SU-DHL-6 (cell line): Measurements from ENCODE around the gene SAXO1.

Experiments used
- H2AFZ ChIP-seq: fragments of 200-600 bp; sonication (generic); 2 replicates; pipeline ENCODE4 v1.6.1; 2014; ENCODE audit warnings: low read depth, mild to moderate bottlenecking, moderate library complexity, mixed read lengths, antibody characterized with exemption, low read length; ENCODE audit not compliant: severe bottlenecking
- H3F3A ChIP-seq: fragments of 200-600 bp; shearing (Covaris generic); 2 replicates; pipeline ENCODE4 v1.6.0; 2016; ENCODE audit warnings: antibody characterized with exemption, mild to moderate bottlenecking; ENCODE audit not compliant: insufficient read depth
- H3K27ac ChIP-seq: fragments of 200-600 bp; sonication (generic); 2 replicates; pipeline ENCODE4 v1.5.1; 2016; ENCODE audit warnings: low read depth, mild to moderate bottlenecking, low read length, moderate library complexity, mixed read lengths
- H3K27me3 ChIP-seq: fragments of 200-600 bp; sonication (generic), shearing (Covaris generic); 2 replicates; pipeline ENCODE4 v1.6.0; 2014; ENCODE audit warnings: mild to moderate bottlenecking, low read length
- H3K36me3 ChIP-seq: fragments of 200-600 bp; sonication (generic); 2 replicates; pipeline ENCODE4 v1.6.1; 2014; ENCODE audit warnings: mild to moderate bottlenecking, low read length, mixed read lengths
- H3K4me2 ChIP-seq: fragments of 300-600, 200-600 bp; shearing (Covaris generic), sonication (generic); 2 replicates; pipeline ENCODE4 v1.6.0; 2014; ENCODE audit warnings: low read length, low read depth, mild to moderate bottlenecking; ENCODE audit not compliant: poor library complexity, severe bottlenecking
- H3K4me3 ChIP-seq: fragments of 200-600 bp; sonication (generic); 2 replicates; pipeline ENCODE4 v1.5.1; 2014; ENCODE audit warnings: antibody characterized with exemption, low read length, mild to moderate bottlenecking, mixed read lengths; ENCODE audit not compliant: insufficient read depth, poor library complexity, severe bottlenecking
- H3K79me2 ChIP-seq: fragments of 200-600 bp; sonication (generic); 2 replicates; pipeline ENCODE4 v1.6.1; 2014; ENCODE audit warnings: mild to moderate bottlenecking, low read length, moderate library complexity; ENCODE audit not compliant: insufficient read depth
- H3K9ac ChIP-seq: fragments of 200-600 bp; sonication (generic); 2 replicates; pipeline ENCODE4 v1.7.0; 2014; ENCODE audit warnings: mild to moderate bottlenecking, low read length
- H3K9me2 ChIP-seq: fragments of 200-600 bp; sonication (generic); replicated peaks from 2 replicates; pipeline ENCODE4 v1.6.1; 2014; ENCODE audit warnings: low read length; ENCODE audit not compliant: insufficient read depth
- H3K9me3 ChIP-seq: fragments of 200-600 bp; sonication (generic); 2 replicates; pipeline ENCODE4 v1.6.1; 2014; ENCODE audit warnings: low read length, mixed read lengths; ENCODE audit not compliant: insufficient read depth
- H4K20me1 ChIP-seq: fragments of 200-600 bp; sonication (generic); 2 replicates; pipeline ENCODE4 v1.6.1; 2014; ENCODE audit warnings: low read depth, mild to moderate bottlenecking, antibody characterized with exemption, low read length, moderate library complexity, mixed read lengths
- CTCF ChIP-seq: fragments of 200-600 bp; sonication (generic); IDR thresholded peaks from one replicate; pipeline ENCODE4 v1.5.1; 2017; ENCODE audit warnings: antibody characterized with exemption, mild to moderate bottlenecking, low read length, moderate library complexity; ENCODE audit not compliant: insufficient read depth, poor library complexity, severe bottlenecking
- EZH2phosphoT487 ChIP-seq: fragments of 200-600 bp; sonication (generic), shearing (Covaris generic); conservative IDR thresholded peaks from 2 replicates; pipeline ENCODE4 v1.6.1; 2018; ENCODE audit warnings: mild to moderate bottlenecking, antibody characterized with exemption, low read length, moderate library complexity, mixed read lengths

The SAXO1 gene

GRCh38 chr9:18923671-18924430 is 109.2 kb downstream of the SAXO1 start:
- H4K20me1 ChIP-seq = no peaks in the 10 kb centered on the region
- no peak overlapping the region for H2AFZ ChIP-seq
- no peaks in the 10 kb centered on the region for H3K9me2 ChIP-seq
- H3K4me3 ChIP-seq = no peak overlapping the region
- no peaks in the 10 kb centered on the region for H3F3A ChIP-seq
- no peaks in the 10 kb centered on the region for H3K36me3 ChIP-seq
- no peaks in the 10 kb centered on the region for H3K9me3 ChIP-seq
- H3K79me2 ChIP-seq = no peaks in the 10 kb centered on the region
- TF ChIP-seq EZH2phosphoT487 (no peak), CTCF (no peak)
- 0 out of 2 replicates have a peak, but pooled peaks cover 5% of the 10 kb centered on the region for H3K27me3 ChIP-seq
- no peak overlapping the region for H3K27ac ChIP-seq
- H3K9ac ChIP-seq = no peak overlapping the region
- no peak overlapping the region for H3K4me2 ChIP-seq

- no peaks in the 10 kb centered on the region for H3K36me3 ChIP-seq
- no peak for TF ChIP-seq CTCF
- TF ChIP-seq EZH2phosphoT487 = no peak
Observed at GRCh38 chr9:18923167-18923566, 109.8 kb downstream of the SAXO1 start.

GRCh38 chr9:18922161-18922885 is 110.7 kb downstream of the SAXO1 start:
- H3K4me3 ChIP-seq = no peak overlapping the region
- H3K9me3 ChIP-seq = no peaks in the 10 kb centered on the region
- 0 out of 2 replicates have a peak, but pooled peaks cover 5% of the 10 kb centered on the region for H3K27me3 ChIP-seq
- no peaks in the 10 kb centered on the region for H3K79me2 ChIP-seq
- H3K4me2 ChIP-seq = no peak overlapping the region
- no peaks in the 10 kb centered on the region for H3K9me2 ChIP-seq
- H3K36me3 ChIP-seq = no peaks in the 10 kb centered on the region
- H3K27ac ChIP-seq = no peak overlapping the region
- no peak overlapping the region for H3K9ac ChIP-seq
- TF ChIP-seq CTCF = no peak
- no peak for TF ChIP-seq EZH2phosphoT487
- no peak overlapping the region for H2AFZ ChIP-seq
- H3F3A ChIP-seq = no peaks in the 10 kb centered on the region
- no peaks in the 10 kb centered on the region for H4K20me1 ChIP-seq

More at GRCh38 chr9:18923167-18923566, 109.8 kb downstream of the SAXO1 start:
- no peak overlapping the region for H3K9ac ChIP-seq
- H3K4me2 ChIP-seq = no peak overlapping the region
- H3K4me3 ChIP-seq = no peak overlapping the region
- H3F3A ChIP-seq = no peaks in the 10 kb centered on the region
- 0 out of 2 replicates have a peak, but pooled peaks cover 5% of the 10 kb centered on the region for H3K27me3 ChIP-seq
- no peak overlapping the region for H3K27ac ChIP-seq
- H4K20me1 ChIP-seq = no peaks in the 10 kb centered on the region
- H3K79me2 ChIP-seq = no peaks in the 10 kb centered on the region
- H3K9me2 ChIP-seq = no peaks in the 10 kb centered on the region
- no peak overlapping the region for H2AFZ ChIP-seq
- no peaks in the 10 kb centered on the region for H3K9me3 ChIP-seq
